Myocyte (in vitro differentiated cells): Measurements from ENCODE around the gene RALA. TPM values are rescaled to one million over a fixed set of nuclear protein-coding genes. Genes with fewer than 3 reads are reported as not detected.

ENCODE experiments used
- DNase-seq: peaks from one replicate; pipeline ENCODE4 v3.0.0-alpha.2; 2012; ENCODE audit warnings: low read depth
- total RNA-seq: library from RNA; depleted of rRNA; stranded (reverse); fragments of >200 nt; gene quantifications from 2 replicates; pipeline ENCODE4 v1.2.3, GENCODE V29; 2014

RALA gene
- total RNA-seq, 1 donor from 2014 or later = 17.3 TPM

DNA sequence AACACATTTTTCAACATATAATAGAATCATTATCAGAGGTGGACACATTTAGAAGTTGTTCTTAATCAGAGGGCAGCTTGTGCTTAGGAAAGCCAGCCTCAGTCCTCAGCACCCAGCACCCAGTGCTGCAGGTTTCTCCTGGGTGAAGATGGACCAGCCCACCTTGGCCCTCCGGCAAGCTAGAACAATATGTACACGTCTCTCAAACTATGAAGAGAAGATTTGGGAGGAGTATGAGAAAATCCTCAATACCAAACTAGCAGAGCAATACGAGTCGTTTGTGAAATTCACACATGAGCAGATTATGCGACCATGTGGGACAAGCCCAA lies 13.5 kb upstream of the RALA start:
- no peak for DNase-seq

DNA sequence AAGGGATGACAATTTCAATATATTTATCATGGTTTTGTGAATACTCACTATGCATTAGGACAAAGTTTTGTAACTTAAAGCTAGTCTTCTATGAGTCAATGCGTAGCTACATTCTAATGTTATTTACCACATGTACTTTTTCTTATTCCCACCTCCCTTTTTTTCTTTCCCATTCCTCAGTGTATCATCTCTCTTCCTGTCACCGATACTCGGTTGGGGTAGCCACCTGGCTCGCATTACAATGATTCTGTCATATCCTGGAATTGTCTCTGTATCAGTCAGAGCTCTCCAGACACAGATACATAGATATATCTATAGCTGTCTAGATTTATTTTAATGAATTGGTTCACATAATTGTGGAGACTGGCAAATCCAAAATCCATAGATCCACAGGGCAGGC lies 9.8 kb upstream of the RALA start:
- peak; percentile 13 for DNase-seq

DNA sequence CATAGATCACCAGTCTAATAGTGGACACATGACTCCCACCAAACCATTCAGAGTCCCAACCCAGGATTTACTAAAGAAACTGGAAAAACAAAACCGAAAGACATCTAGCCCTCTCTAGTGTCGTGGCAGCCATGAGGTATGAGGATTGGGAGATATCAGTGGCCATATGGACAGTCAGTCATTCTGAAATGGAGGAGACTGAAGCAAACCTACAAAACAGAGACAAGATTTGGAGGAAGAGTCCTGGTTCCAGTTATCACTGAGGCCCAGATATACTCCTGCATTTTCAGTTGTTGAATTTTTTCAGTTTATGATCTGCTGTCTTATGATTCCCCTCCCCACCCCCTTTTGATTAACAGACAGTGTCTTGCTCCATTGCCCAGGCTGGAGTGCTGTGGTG lies 9.1 kb upstream of the RALA start:
- no peak for DNase-seq

DNA sequence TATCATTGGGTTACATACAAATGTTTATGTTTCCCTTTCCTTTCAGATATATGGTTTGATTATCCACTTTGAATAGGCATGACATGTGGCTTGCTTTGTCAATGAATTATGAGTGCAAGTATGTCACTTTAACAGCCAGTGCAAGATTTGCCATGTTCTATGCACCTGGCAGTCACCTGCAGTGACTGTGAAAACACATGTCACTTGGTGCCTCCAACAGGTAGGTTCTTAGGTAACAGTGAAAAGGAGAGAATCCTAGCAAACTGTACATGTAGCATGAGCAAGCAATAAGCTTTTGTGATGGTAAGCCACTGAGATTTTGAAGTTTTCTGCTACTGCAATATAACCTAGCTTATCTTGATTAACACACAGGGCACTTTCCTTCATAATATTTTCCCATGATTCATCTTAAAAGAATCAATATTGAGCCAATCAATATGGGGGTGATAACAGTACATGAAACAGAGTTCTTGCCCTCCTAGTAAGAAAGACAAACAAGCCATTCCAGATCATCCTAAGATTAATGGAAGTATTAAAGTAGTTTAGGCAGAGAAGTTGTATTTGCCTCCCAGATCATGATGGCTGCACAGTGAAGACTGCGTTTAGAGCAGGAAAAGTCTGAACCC lies 7.9 kb upstream of the RALA start:
- DNase-seq = no peak

DNA sequence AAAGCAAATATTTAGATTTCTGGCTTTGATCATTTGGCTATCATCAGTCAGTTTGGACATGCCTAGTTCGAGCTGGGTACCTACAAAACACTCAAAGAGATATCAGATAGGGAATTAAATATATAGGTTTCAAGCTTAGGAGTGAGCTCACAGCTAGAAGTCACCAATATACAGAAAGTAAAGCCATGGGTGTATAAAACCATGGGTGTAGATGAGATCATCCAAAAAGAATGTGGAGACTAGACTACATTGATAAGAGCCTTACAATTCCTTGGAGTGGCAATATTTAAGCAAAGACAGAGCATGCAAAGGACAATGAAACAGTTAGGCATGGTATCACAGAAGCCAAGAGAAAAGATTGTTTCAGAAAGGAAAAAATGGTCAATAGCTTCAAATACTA lies 7.2 kb upstream of the RALA start:
- no peak for DNase-seq

DNA sequence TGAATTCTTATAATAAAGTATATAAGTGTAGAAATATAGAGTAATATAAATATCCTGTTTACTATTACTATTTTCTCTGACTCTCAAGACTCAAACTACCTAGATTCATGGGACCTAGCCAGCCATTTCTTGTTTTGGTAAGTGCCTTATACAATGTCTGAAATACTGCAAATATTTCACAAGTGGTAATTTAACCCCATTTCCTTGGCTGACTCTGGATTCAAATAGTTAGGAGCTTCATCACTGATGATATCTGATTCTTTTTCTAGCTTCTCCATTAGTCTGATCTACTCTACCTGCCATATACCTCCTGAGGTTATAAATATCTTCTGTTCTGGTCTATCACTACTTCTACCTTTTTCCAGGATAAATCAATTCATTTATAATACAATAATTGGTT lies 6.4 kb upstream of the RALA start:
- DNase-seq = no peak

DNA sequence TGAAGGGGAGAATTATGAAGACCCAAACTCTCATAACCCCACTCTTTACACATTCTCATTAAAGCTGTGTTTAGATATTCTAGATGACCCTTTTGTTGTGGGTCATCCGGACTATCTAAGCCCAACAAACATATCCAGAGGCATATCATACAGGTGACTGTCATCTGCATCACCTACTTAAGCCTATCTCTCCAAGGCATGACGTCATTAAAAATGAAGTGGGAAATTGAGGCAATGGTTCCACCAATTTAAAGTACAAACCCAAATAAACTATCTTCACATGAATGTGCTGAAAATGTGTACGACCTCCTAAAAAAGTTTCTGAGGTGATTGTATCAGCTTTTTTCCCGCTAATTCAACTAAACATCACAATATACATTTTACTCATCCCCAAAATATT lies 4.5 kb upstream of the RALA start:
- DNase-seq = no peak

DNA sequence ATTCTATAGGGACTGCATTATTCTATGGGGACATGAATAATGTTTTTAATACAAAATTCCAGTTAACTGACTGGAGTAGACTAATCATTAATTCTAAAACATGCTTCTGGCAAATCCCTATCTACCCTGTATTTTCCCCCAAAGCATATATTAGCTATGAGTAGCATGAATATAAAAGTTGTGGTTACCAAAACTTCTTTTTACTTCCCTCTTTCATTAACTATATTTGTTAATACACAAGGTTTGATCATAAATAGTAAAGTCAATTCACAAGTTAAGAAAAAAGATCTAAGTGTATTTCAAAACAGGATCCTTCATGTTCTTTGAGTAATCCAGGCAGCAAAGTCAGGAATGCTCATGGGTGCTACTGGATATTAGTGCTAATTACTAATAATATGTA lies 2.9 kb upstream of the RALA start:
- DNase-seq = peak; percentile 22

DNA sequence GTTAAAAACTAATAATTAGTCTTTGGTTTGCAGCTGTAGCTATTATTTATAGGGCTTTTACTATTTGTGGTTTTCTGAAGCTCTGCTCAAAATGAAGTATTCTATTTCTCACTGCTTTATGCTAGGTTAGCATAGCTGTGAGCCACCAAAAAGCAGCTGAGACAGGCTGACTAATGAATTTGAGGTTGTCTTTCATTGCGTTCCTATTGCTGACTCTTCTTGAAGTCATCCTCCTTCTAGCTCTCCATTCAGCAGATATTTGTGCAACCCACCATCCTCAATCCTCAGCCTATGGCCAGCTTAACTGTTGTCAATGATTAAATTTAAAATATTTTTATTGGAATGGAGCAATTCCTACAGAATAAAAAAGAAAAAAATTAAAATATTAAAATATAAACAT lies 2.1 kb upstream of the RALA start:
- DNase-seq = peak; percentile 96

DNA sequence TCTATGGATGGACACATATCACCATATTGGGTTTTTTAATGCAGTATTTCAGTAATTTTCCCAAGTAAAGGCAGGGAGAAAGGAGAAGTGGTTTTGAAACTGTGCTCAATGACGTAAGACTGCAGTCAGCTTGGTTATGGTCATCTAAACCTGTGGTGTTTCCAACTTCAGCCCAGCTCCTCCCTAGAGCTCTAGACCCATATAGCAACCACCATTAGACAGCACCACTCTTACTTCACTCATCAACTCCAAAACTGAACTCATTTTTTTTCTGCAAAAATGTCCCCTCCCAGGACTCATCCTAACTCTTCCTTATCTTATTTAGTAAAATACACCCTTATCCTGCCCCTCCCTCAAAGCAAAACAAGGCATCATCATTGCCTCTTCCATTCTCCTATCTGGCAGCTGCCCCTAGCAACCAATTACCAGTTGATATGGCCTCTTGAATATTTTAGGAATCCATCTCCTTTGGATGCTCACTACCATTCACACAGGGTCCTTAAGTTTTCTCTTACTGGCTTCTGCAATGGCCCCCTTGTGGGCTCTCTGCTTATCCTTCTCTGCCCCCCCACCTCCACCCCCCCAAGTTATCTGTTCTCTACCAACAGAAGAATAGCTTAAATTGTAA lies 1.5 kb upstream of the RALA start:
- DNase-seq = peak; percentile 79

DNA sequence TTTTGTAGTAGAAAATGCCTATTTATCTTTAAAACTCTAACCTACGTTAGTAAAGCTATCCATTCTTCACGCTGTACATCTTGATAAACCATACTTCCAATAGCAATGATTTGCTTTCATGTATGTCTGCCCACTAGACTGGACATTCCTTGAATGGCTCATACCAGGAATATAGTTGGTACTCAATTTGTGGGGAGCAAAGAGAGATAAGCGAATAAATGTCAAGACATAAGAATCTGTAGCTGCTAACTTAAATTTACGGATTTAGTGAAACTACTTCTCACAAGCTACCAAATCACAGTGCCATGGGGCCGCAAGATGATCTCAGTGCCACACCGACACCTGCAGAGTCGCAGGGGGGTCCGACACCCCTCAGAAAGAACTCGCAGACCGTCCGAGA lies 763 bp upstream of the RALA start:
- DNase-seq = no peak

DNA sequence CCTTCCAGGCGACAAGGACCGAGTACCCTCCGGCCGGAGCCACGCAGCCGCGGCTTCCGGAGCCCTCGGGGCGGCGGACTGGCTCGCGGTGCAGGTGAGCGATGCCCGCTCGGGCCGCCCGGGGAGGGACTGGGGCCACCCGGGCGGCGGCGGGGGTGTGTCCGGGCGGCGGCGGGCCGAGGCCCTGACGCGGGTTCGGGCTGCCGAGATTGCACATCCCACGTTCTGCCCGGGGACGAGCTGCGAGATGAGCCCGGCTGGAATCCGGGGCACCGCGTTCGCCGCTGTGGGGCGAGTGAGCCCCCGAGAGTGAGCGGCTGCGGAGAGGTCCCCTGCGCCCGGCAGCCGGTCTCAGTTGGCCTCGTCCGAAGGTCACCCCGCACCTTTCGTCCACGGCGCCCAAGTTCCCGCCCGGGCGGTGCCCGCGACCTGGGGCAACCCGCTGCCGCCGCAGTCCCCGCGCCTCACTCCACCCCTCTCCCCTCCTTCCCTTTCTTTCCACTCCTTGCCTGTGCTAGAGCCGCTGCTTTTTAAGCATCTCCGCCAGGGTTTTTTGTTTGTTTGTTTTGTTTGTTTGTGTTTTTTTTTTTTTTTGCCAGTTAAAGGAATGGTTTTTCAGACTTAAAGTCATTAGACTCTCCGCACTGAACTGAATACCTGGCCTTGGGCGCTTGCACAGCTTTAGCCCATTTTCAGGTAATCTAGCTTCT lies 515 bp downstream of the RALA start:
- peak; percentile 31 for DNase-seq

DNA sequence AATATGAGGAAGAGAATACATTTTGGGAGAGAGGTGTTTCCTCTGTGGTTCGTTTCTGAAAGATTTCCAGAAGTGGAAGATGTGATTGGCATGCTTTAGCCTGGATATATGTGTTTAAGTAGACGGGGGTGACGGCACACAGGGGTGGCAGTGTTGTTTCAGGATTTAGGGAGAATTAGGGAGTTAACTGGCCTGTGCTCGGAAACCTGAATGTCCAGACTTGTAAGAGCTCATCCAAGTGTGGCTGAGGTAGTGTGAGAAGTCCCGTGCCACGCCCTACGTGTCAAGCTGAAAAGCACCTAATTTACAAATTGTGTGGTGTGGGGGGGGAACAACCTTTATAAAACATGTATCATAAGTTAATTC lies 1.1 kb downstream of the RALA start:
- DNase-seq = peak; percentile 28

DNA sequence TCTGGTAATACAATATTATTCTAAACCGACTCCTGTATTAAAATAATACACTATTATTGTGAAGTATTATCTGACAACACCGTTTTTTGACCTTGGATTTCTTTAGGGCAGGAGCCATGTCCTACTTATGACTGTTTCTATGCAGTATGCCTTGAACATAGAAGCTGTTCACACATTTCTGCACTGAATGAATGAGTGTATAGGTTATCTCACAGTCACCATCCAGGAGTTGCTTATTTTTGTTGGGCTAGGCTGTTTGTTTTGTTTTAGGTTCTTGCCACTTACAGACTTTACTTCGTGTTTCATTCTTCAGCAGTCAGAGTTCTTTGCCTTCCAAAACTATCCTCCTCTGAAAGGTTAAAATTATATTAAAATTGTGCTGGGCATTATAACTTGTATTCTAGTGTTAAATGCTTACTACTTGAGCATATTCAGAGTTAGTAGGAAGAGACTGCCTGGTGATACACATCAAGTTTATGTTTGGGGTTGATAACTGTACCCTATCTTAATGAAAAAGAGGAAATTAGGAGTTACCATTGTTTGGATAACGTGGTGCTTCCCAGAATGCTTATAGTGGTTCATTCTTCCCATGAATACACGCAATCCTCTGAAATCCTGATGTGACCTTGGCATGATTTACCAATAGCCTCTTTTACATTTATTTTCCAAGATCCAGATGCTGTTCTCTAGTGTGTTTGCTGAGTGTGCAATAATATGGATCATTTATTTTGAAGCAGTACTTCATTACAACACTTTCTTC lies 1.7 kb downstream of the RALA start:
- peak; percentile 14 for DNase-seq

DNA sequence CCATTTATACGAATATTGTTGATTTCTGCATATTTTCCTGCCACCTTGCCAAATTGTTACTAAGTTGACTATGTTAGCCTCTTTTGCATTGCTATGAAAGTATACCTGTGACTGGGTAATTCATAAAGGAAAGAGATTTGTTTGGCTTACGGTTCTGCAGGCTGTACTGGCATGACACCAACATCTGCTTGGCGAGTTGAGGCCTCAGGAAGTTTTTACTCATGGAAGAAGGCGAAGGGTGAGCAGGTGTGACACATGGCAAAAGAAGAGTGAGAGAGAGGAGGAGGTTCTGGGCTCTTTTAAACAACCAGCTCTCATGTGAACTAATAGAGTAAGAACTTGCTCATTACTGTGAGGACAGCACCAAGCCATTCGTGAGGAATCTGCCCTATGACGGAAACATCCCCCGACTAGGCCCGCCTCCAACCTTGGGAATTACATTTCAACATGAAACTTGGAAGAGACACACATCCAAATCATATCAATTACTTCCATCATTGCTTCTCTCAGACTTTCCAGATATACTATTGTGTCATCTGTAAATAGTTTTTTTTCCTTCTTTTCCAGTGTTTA lies 8.4 kb downstream of the RALA start:
- no peak for DNase-seq

DNA sequence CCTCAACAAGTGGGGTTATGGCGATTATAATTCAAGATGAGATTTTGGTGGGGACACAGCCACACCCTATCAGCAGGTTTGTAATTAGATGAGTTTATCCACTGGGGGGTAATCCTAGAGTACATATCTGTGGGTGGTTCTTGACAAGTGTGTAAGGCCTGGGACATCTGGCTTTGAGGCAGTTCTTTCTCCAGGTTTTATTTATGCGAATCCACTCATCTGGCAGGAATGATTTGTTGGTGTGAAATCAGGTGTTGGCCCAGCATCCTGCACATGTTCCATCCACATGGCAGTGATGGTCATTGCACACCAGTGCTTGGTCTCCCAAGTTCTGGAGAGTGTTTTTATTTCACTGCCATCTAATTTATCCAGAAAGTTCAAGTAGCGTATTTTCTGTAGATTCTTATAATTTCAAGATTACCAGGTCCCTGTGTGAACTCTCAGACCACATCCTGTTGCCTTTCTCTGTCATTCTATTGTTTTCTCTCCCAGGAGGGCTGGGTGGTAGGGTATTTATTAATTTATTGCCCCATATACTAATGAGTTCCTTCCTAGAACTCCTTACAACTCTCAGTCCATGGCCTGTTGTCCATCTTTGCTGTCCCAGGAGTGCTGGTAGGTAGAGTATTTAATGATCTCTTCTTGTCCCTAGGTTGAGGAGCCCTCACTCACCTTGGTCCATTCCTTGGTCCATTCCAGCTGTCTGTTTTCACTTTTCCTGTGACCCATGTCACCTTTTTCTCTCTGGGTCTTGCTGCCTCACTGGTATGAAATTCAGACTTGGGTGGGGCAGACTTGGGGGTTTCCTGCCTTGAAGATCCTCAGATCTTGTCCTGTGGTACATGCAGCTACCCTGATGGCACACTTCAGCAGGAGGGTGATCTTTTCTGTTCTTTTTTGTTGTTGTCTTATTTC lies 10.4 kb downstream of the RALA start:
- DNase-seq = no peak

DNA sequence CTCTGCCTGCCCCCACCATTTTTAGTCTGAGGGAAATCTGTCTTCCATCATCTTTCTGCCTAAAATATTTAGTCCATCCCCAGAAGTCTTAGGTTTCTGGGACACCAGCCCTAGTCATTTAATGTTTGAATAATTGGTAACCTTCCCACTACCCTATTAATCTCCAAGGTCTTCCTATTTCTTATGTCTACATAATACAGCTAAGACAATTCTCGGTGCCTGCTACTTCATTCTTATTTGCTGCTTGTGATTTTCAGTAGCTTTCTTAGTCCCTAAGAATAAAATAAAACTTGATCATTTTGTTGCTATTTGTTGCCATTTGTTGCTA lies 11.1 kb downstream of the RALA start:
- no peak for DNase-seq

DNA sequence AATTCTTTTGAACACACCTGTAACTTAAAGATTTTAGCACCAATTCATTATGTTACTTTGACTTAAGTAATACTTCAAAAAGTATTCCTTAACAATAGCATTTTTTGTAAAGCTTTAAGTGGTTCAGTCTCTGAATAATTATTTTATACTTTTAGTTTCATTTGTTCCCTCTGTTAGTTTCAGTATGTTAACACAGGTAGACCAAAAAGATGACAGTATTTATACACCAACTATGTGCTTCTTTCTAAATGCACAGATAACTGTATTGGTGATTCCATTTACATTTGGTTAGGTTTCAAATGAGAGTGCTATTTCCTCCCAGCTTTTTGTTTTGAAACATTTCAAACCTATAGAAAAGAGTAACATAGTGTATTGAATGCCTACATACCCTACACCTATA lies 14.0 kb downstream of the RALA start:
- DNase-seq = no peak

DNA sequence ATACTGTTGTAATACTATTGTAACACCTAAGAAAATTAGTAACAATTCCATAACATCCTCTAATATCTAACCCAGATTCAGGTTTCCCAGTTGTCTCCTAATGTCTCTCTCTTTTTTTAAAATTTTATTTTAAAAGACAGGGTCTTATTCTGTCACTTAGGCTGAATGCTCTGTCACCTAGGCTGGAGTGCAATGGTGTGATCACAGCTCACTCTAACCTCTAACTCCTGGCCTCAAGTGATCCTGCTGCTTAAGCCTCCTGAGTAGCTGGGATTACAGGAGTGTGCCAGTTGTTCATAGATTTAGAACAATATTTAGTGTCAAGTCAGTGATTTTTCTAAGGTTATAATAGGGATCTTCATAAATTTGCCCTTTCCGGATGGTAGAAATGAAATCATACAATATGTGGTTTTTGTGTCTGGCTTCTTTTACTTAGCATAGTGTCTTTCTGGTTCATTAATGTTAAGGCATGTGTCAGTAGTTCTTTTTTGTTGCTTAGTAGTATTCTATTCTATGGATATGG lies 14.7 kb downstream of the RALA start:
- no peak for DNase-seq

DNA sequence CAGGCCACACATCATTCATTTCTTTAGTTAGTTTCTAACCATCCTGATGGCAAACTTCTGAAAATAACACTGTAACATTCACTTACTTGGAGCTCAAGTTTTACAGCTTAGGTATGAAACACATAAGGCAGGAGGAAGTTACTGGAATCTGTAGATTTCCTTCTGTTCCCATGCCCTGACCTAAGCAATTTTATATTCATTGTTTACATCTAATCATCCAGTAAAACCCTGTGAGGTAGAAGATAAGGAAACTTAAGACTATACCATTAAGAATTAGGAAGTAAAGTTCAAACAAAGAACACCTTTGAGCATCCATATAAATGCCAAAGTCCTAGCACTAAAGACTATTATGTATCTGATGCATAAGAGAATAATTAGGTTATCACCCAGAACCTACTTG lies 19.5 kb downstream of the RALA start:
- DNase-seq = no peak

DNA sequence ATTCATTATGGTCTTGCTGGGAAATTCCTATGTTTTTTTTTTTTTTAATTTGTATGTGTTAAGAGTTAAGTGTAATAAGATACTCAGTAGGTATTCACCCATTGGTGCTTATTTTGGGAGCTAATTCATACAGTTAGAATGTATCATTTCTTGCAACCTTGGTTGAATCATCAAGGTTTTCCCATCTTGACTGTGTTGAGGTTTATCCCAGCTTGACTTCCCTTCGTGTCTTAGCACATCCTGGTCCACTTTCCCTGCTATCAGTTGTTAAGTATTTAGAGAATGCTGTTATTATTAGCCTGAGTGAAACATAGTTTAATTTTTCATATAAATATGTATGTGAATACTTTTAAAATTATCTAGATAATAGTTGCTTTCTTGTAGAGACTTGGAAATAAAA lies 20.8 kb downstream of the RALA start:
- DNase-seq = peak; percentile 31
